GM18511 (cell line): ENCODE results near the gene PPP1R2.
"Not testable (repeated sequence)": the region's sequence is repeated elsewhere in the genome, so short reads cannot be mapped to it uniquely, and the experiment has no call there.

ENCODE experiments used
- ATAC-seq: cut with Tn5 transposase; IDR thresholded peaks from one replicate; pipeline ENCODE4 v1.9.1; 2021; ENCODE audit warnings: mild to moderate bottlenecking, moderate library complexity; ENCODE audit not compliant: unreplicated experiment

PPP1R2 gene

GRCh38 chr3:195540511-195540910 is 2.6 kb downstream of the PPP1R2 start:
- ATAC-seq: no peak

- no peak for ATAC-seq
Observed at GRCh38 chr3:195540027-195540426, 3.1 kb downstream of the PPP1R2 start.

GRCh38 chr3:195539479-195539878 is 3.6 kb downstream of the PPP1R2 start:
- ATAC-seq: no peak

- peak; percentile 61 for ATAC-seq
Observed at GRCh38 chr3:195537995-195538394, 5.1 kb downstream of the PPP1R2 start.

GRCh38 chr3:195535293-195535692 is 7.8 kb downstream of the PPP1R2 start:
- no peak for ATAC-seq

GRCh38 chr3:195532834-195533233 is 10.3 kb downstream of the PPP1R2 start:
- ATAC-seq: no peak

- ATAC-seq: no peak
Observed at GRCh38 chr3:195532345-195532744, 10.8 kb downstream of the PPP1R2 start.

GRCh38 chr3:195531683-195532082 is 11.4 kb downstream of the PPP1R2 start:
- ATAC-seq: no peak

GRCh38 chr3:195526492-195526891 is 16.6 kb downstream of the PPP1R2 start:
- no peak for ATAC-seq

- ATAC-seq: no peak
Observed at GRCh38 chr3:195524171-195524896, 18.8 kb downstream of the PPP1R2 start.

GRCh38 chr3:195522254-195523023 is 20.7 kb downstream of the PPP1R2 start:
- ATAC-seq: no peak

GRCh38 chr3:195517030-195517429 is 26.1 kb downstream of the PPP1R2 start:
- ATAC-seq: no peak

GRCh38 chr3:195514610-195515235 is 28.4 kb downstream of the PPP1R2 start:
- not testable (repeated sequence) for ATAC-seq

- no peak for ATAC-seq
Observed at GRCh38 chr3:195512798-195513345, 30.3 kb downstream of the PPP1R2 start.

GRCh38 chr3:195511136-195511535 is 32.0 kb downstream of the PPP1R2 start:
- no peak for ATAC-seq

- ATAC-seq: no peak
Observed at GRCh38 chr3:195508185-195508584, 34.9 kb downstream of the PPP1R2 start.

- ATAC-seq: no peak
Observed at GRCh38 chr3:195475614-195476013, 67.5 kb downstream of the PPP1R2 start.

GRCh38 chr3:195475116-195475515 is 68.0 kb downstream of the PPP1R2 start:
- ATAC-seq: not testable (repeated sequence)

- no peak for ATAC-seq
Observed at GRCh38 chr3:195468841-195469240, 74.3 kb downstream of the PPP1R2 start.

- no peak for ATAC-seq
Observed at GRCh38 chr3:195468391-195468776, 74.7 kb downstream of the PPP1R2 start.

GRCh38 chr3:195467641-195468390 is 75.3 kb downstream of the PPP1R2 start:
- no peak for ATAC-seq
